HCT116 (cell line): ENCODE data around the gene LRATD1. TPM values are rescaled to one million over a fixed set of nuclear protein-coding genes. Genes with fewer than 3 reads are reported as not detected.

ENCODE experiments used
- ATAC-seq: fragments of 200-7000 bp; cut with Tn5 transposase; 2 replicates; pipeline ENCODE4 v1.9.1; 2020; ENCODE audit warnings: mild to moderate bottlenecking, moderate library complexity
- BruUV-seq: library from RNA; stranded (reverse); fragments of 400-500 nt; replicated peaks from 2 replicates; lab custom pipeline; 2021; lab: Mats Ljungman, UMichigan
- CTCF ChIA-PET: fragments of 300-600 bp; sonication (Branson Sonifier 250); formaldehyde crosslinking; loops from one replicate; lab custom pipeline; 2021; ENCODE audit warnings: antibody characterized with exemption; lab: Charles Lee
- POLR2A ChIA-PET: fragments of 300-600, 350-600 bp; sonication (Branson Sonifier 250); formaldehyde crosslinking; loops from one replicate; lab custom pipeline; 2021; ENCODE audit warnings: antibody characterized with exemption; lab: Charles Lee
- RAD21 ChIA-PET, 2 experiments: fragments of 300-600 bp; sonication (Branson Sonifier 250); formaldehyde crosslinking; loops; one replicate each; lab custom pipeline; 2023; ENCODE audit warnings: low total read pairs in 2 of 2; ENCODE audit not compliant: uncharacterized antibody in 2 of 2, unreplicated experiment in 2 of 2, low non-redundant PET in 1 of 2; lab: Charles Lee
- DNase-seq: peaks from one replicate; pipeline ENCODE4 v3.0.0-alpha.2; 2010; ENCODE audit warnings: low read depth, low spot score
- H2AFZ ChIP-seq: fragments of 200-600 bp; shearing (Covaris generic), sonication (generic); 2 replicates; pipeline ENCODE4 v1.6.1; 2017; ENCODE audit warnings: low read depth, mixed run types, mixed read lengths, antibody characterized with exemption, low read length; ENCODE audit not compliant: poor library complexity, severe bottlenecking
- H3K27ac ChIP-seq: 2 replicates; pipeline ENCODE4 v1.5.1; 2012; ENCODE audit warnings: low read depth, low read length
- H3K27me3 ChIP-seq: fragments of 200-600 bp; sonication (generic); 2 replicates; pipeline ENCODE4 v1.6.1; 2016; ENCODE audit warnings: mixed run types, low read length, mixed read lengths; ENCODE audit not compliant: insufficient read depth
- H3K36me3 ChIP-seq, 2 experiments: fragments of 200-500 bp in 1 of 2; fragments of 200-600 bp in 1 of 2; sonication (Bioruptor generic) in 1 of 2; sonication (generic) in 1 of 2; 2 replicates each; pipeline versions ENCODE4 v1.5.1 to v1.6.1; 2014 to 2016; ENCODE audit warnings: low read length in 2 of 2, inconsistent platforms in 1 of 2, mixed read lengths in 1 of 2, mixed run types in 1 of 2; ENCODE audit not compliant: insufficient read depth in 2 of 2, control insufficient read depth in 1 of 2
- H3K4me1 ChIP-seq, 2 experiments: fragments of 200-600 bp in 1 of 2; sonication (generic) in 1 of 2; 2 replicates each; pipeline versions ENCODE4 v1.5.1 to v1.6.1; 2012 to 2017; ENCODE audit warnings: low read length in 2 of 2, inconsistent platforms in 1 of 2, mild to moderate bottlenecking in 1 of 2, mixed read lengths in 1 of 2, mixed run types in 1 of 2, moderate library complexity in 1 of 2; ENCODE audit not compliant: insufficient read depth in 2 of 2, control insufficient read depth in 1 of 2
- H3K4me2 ChIP-seq: fragments of 200-600 bp; sonication (generic); 2 replicates; pipeline ENCODE4 v1.6.1; 2017; ENCODE audit warnings: mixed run types, low read length, mixed read lengths
- H3K4me3 ChIP-seq, 2 experiments: fragments of 200-600 bp in 1 of 2; sonication (generic) in 1 of 2; replicated peaks in 1 of 2; 2 replicates each; pipeline ENCODE4 v1.5.1; 2011 to 2016; ENCODE audit warnings: low read length in 2 of 2, control low read depth in 1 of 2, low read depth in 1 of 2, mild to moderate bottlenecking in 1 of 2, mixed read lengths in 1 of 2, mixed run types in 1 of 2
- H3K79me2 ChIP-seq: fragments of 200-600 bp; sonication (generic); 2 replicates; pipeline ENCODE4 v1.6.1; 2017; ENCODE audit warnings: mild to moderate bottlenecking, mixed run types, low read length, moderate library complexity, mixed read lengths; ENCODE audit not compliant: insufficient read depth
- H3K9ac ChIP-seq: fragments of 200-600 bp; sonication (generic); 2 replicates; pipeline ENCODE4 v1.6.1; 2016; ENCODE audit warnings: low read length, mixed read lengths
- H3K9me2 ChIP-seq: fragments of 200-600 bp; sonication (generic), shearing (Covaris generic); 2 replicates; pipeline ENCODE4 v1.6.1; 2017; ENCODE audit warnings: mixed run types, mild to moderate bottlenecking, moderate library complexity; ENCODE audit not compliant: insufficient read depth
- H3K9me3 ChIP-seq, 2 experiments: fragments of 200-500 bp in 1 of 2; fragments of 200-600 bp in 1 of 2; sonication (Bioruptor generic) in 1 of 2; sonication (generic) in 1 of 2; 2 replicates each; pipeline ENCODE4 v1.6.1; 2014 to 2017; ENCODE audit warnings: low read length in 2 of 2, mixed read lengths in 2 of 2, inconsistent platforms in 1 of 2, low read depth in 1 of 2, mild to moderate bottlenecking in 1 of 2, mixed run types in 1 of 2, moderate library complexity in 1 of 2; ENCODE audit not compliant: control insufficient read depth in 1 of 2, insufficient read depth in 1 of 2
- H4K20me1 ChIP-seq: fragments of 200-600 bp; sonication (generic), shearing (Covaris generic); 2 replicates; pipeline ENCODE4 v1.6.1; 2017; ENCODE audit warnings: mixed run types, mild to moderate bottlenecking, moderate library complexity; ENCODE audit not compliant: insufficient read depth
- EGR1 ChIP-seq: IDR thresholded peaks from 2 replicates; pipeline ENCODE4 v1.6.1; 2012; ENCODE audit warnings: low read depth
- EZH2 ChIP-seq: fragments of 200-600 bp; sonication (generic); IDR thresholded peaks from 2 replicates; pipeline ENCODE4 v1.6.1; 2017; ENCODE audit warnings: antibody characterized with exemption, mixed run types
- FOSL1 ChIP-seq: IDR thresholded peaks from 2 replicates; pipeline ENCODE4 v1.6.1; 2012; ENCODE audit warnings: low read depth
- POLR2AphosphoS5 ChIP-seq: IDR thresholded peaks from 2 replicates; pipeline ENCODE4 v1.6.1; 2011; ENCODE audit warnings: mild to moderate bottlenecking, low read depth, low read length, moderate library complexity
- RAD21 ChIP-seq: IDR thresholded peaks from 2 replicates; pipeline ENCODE4 v1.6.1; 2012; ENCODE audit warnings: low read depth, mild to moderate bottlenecking
- SP1 ChIP-seq: IDR thresholded peaks from 2 replicates; pipeline ENCODE4 v1.6.1; 2012; ENCODE audit warnings: low read depth
- ZFX ChIP-seq: fragments of 450-650 bp; IDR thresholded peaks from 2 replicates; pipeline ENCODE4 v1.6.1; 2017
- ZNF274 ChIP-seq: fragments of 200-500 bp; sonication (Bioruptor generic); IDR thresholded peaks from 2 replicates; pipeline ENCODE4 v1.6.1; 2014; ENCODE audit warnings: mild to moderate bottlenecking, low read depth, low read length, inconsistent platforms
- intact Hi-C: fragments of 100-400 bp; cut with micrococcal nuclease; formaldehyde crosslinking; loops from 2 replicates; pipeline ENCODE4 v1.10.0; 2022
- total RNA-seq: library from RNA; stranded (reverse); gene quantifications from one replicate; pipeline ENCODE4 v1.2.1, GENCODE V29; 2021; ENCODE audit not compliant: unreplicated experiment
- TF ChIP-seq, protein P1 (sequence below): IDR thresholded peaks from 2 replicates; pipeline ENCODE4 v1.6.1; 2012
- TF ChIP-seq, protein P2 (sequence below), 3 experiments: fragments of 200-600 bp in 1 of 3; sonication (generic) in 1 of 3; IDR thresholded peaks in 2 of 3; conservative IDR thresholded peaks in 1 of 3; 2 replicates each; pipeline ENCODE4 v1.5.1; 2012 to 2017; ENCODE audit warnings: low read depth in 2 of 3, low read length in 2 of 3, antibody characterized with exemption in 1 of 3, borderline replicate concordance in 1 of 3, control low read depth in 1 of 3, mild to moderate bottlenecking in 1 of 3, mixed read lengths in 1 of 3, mixed run types in 1 of 3, moderate library complexity in 1 of 3; ENCODE audit not compliant: insufficient read depth in 1 of 3
- TF ChIP-seq, protein P3 (sequence below): IDR thresholded peaks from 2 replicates; pipeline ENCODE4 v1.6.1; 2011; ENCODE audit warnings: mild to moderate bottlenecking, low read length, moderate library complexity; ENCODE audit not compliant: insufficient replicate concordance; ENCODE audit errors: extremely low read depth
- TF ChIP-seq, protein P4 (sequence below): IDR thresholded peaks from 2 replicates; pipeline ENCODE4 v1.6.1; 2012
- TF ChIP-seq, protein P5 (sequence below): IDR thresholded peaks from 2 replicates; pipeline ENCODE4 v1.6.1; 2012; ENCODE audit warnings: low read depth

The LRATD1 gene
- total RNA-seq, 1 experiment from 2014 or later, result 0.07 TPM

DNA sequence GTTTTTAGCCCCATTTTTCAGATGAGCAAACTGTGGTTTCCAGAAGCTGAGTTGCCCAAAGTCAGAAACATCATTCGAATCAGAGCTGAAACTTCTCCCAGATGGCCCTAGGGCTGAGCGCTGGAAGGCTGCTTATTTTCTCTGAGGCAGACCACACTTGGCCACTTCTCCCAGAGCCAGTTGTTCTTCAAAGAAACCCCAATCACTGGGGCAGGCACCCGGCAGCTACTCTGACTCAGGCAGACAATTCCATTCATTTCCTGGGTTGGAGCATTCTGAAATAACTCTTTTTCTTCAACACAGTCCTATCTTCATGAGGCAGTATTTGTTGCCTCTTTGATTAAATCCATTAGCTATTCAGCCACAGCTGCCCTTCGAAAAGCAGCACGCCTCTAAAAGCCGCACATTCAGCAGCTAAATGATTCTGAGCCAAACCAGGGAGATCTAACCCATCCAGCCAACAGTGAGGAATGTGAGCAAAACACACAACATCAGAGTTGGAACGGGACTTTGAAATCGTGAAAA lies 40.9 kb downstream of the LRATD1 start (continued):
- no peak for TF ChIP-seq EZH2
- TF ChIP-seq FOSL1, result no peak
- TF ChIP-seq ZFX, result no peak
- TF ChIP-seq, protein P1, sequence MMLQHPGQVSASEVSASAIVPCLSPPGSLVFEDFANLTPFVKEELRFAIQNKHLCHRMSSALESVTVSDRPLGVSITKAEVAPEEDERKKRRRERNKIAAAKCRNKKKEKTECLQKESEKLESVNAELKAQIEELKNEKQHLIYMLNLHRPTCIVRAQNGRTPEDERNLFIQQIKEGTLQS, result no peak

DNA sequence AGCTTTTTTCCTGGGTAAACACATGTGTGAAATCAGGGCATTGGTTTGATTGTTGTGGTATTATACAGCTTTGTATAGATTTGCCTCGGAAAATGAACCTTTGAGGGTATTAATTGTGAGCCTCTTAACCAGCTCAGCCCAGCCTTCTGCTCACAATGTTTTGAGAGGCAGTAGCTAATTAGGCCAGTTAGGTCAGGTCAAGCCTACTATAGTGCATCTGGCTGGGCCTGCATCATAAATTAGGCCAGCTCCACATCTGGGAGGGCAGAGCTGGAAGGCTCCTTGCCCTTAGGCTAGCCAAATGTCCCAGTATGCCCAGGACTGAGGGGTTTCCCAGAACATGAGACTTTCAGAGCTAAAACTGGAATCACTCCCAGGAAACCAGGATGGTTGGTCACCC lies 43.0 kb downstream of the LRATD1 start:
- ATAC-seq (no peak), DNase-seq (no peak)
- no peak overlapping the region for H3K9ac ChIP-seq
- no peaks in the 10 kb centered on the region for H3K79me2 ChIP-seq
- H3K4me3 ChIP-seq, result no peak overlapping the region
- H4K20me1 ChIP-seq, result no peaks in the 10 kb centered on the region
- no peak overlapping the region for H3K27ac ChIP-seq
- ChIA-PET POLR2A (no interaction called here), RAD21 (no interaction called here), CTCF (no interaction called here)
- no peaks in the 10 kb centered on the region for H3K36me3 ChIP-seq
- H3K4me2 ChIP-seq, result no peak overlapping the region
- no TSS peak for BruUV-seq
- peaks cover 3 to 5% of the 10 kb centered on the region in 2 experiments; a peak in 2 of 4 replicates for H3K9me3 ChIP-seq
- H3K9me2 ChIP-seq, result no peaks in the 10 kb centered on the region
- TF ChIP-seq, protein P2, sequence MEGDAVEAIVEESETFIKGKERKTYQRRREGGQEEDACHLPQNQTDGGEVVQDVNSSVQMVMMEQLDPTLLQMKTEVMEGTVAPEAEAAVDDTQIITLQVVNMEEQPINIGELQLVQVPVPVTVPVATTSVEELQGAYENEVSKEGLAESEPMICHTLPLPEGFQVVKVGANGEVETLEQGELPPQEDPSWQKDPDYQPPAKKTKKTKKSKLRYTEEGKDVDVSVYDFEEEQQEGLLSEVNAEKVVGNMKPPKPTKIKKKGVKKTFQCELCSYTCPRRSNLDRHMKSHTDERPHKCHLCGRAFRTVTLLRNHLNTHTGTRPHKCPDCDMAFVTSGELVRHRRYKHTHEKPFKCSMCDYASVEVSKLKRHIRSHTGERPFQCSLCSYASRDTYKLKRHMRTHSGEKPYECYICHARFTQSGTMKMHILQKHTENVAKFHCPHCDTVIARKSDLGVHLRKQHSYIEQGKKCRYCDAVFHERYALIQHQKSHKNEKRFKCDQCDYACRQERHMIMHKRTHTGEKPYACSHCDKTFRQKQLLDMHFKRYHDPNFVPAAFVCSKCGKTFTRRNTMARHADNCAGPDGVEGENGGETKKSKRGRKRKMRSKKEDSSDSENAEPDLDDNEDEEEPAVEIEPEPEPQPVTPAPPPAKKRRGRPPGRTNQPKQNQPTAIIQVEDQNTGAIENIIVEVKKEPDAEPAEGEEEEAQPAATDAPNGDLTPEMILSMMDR (IDR thresholded peaks at IDR 0.05 in 2 of 3, conservative IDR thresholded peaks at IDR 0.05 in 1 of 3; ENCODE audit: borderline replicate concordance in 1 of 3, insufficient read depth in 1 of 3, low read depth in 2 of 3, low read length in 2 of 3), result no peak
- TF ChIP-seq, protein P3, sequence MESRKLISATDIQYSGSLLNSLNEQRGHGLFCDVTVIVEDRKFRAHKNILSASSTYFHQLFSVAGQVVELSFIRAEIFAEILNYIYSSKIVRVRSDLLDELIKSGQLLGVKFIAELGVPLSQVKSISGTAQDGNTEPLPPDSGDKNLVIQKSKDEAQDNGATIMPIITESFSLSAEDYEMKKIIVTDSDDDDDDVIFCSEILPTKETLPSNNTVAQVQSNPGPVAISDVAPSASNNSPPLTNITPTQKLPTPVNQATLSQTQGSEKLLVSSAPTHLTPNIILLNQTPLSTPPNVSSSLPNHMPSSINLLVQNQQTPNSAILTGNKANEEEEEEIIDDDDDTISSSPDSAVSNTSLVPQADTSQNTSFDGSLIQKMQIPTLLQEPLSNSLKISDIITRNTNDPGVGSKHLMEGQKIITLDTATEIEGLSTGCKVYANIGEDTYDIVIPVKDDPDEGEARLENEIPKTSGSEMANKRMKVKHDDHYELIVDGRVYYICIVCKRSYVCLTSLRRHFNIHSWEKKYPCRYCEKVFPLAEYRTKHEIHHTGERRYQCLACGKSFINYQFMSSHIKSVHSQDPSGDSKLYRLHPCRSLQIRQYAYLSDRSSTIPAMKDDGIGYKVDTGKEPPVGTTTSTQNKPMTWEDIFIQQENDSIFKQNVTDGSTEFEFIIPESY, result no peak
- TF ChIP-seq, protein P4, sequence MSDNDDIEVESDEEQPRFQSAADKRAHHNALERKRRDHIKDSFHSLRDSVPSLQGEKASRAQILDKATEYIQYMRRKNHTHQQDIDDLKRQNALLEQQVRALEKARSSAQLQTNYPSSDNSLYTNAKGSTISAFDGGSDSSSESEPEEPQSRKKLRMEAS, result no peak
- TF ChIP-seq POLR2AphosphoS5 (no peak), RAD21 (no peak), ZNF274 (no peak), SP1 (no peak), EGR1 (no peak)
- TF ChIP-seq, protein P5, sequence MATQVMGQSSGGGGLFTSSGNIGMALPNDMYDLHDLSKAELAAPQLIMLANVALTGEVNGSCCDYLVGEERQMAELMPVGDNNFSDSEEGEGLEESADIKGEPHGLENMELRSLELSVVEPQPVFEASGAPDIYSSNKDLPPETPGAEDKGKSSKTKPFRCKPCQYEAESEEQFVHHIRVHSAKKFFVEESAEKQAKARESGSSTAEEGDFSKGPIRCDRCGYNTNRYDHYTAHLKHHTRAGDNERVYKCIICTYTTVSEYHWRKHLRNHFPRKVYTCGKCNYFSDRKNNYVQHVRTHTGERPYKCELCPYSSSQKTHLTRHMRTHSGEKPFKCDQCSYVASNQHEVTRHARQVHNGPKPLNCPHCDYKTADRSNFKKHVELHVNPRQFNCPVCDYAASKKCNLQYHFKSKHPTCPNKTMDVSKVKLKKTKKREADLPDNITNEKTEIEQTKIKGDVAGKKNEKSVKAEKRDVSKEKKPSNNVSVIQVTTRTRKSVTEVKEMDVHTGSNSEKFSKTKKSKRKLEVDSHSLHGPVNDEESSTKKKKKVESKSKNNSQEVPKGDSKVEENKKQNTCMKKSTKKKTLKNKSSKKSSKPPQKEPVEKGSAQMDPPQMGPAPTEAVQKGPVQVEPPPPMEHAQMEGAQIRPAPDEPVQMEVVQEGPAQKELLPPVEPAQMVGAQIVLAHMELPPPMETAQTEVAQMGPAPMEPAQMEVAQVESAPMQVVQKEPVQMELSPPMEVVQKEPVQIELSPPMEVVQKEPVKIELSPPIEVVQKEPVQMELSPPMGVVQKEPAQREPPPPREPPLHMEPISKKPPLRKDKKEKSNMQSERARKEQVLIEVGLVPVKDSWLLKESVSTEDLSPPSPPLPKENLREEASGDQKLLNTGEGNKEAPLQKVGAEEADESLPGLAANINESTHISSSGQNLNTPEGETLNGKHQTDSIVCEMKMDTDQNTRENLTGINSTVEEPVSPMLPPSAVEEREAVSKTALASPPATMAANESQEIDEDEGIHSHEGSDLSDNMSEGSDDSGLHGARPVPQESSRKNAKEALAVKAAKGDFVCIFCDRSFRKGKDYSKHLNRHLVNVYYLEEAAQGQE, result no peak
- H2AFZ ChIP-seq, result no peak overlapping the region
- H3K27me3 ChIP-seq, result no peaks in the 10 kb centered on the region
- H3K4me1 ChIP-seq, result no peaks in the 10 kb centered on the region
- intact Hi-C loops, result no loop called here
